Measurements from ENCODE around the gene BRSK1. TPM values are rescaled to one million over a fixed set of nuclear protein-coding genes. Genes with fewer than 3 reads are reported as not detected.

BRSK1 gene
- total and polyA plus RNA-seq, 2 of the 8 experiments (the other 6 are each of a cell fraction or from before 2014, with no cell fraction given), result 27.6 to 32.7 TPM

DNA sequence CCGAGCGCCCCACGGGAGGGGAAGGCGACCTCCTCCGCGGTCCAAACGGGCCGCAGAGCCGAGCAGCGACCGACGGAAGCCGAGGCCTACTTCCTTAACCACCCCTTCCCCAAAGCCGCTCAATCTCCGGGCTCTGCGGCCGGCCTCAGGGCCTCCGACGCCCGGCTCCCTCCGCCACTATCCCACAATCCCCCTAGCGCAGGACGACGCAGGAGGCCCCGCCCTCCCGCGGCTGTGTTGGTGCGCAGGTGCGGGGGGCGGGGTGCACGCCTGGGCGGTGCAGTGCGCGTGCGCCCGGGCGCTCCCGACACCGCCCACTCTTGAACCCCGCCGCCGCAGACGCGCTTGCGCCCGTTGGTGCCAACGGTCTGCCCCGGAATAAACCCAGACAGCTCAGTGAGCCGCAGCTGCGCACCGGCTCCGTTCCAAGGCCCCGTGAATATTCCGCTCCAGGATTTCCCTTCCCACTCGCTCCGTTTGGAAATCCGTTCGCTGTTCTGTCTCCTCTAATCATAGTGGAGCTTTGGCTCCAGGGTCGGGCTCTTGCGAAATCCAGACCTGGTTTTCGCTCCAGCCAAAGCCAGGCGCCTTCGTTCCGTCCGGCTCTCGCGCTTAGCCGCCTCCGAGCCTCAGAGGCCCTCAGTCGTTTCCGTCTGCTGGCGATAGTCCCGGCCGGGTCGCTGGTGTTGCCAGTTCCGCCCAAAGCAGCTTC lies 24.8 kb upstream of the BRSK1 start, which contains the start of gene PPP6R1 (continued):
- TF ChIP-seq RXRA (IDR thresholded peaks at IDR 0.05; ENCODE audit: insufficient read depth, low read depth, low read length) (0 out of 2 replicates have a peak, but pooled peaks have one; percentile 50), CTBP2 (IDR thresholded peaks at IDR 0.05; ENCODE audit: borderline replicate concordance, insufficient read depth, insufficient read length, low read length) (no peak), RNF2 (IDR thresholded peaks at IDR 0.05; ENCODE audit: borderline replicate concordance, low read depth, low read length, missing control alignments, poor library complexity, severe bottlenecking) (no peak), NRF1 (IDR thresholded peaks at IDR 0.05; ENCODE audit: low read depth, low read length) (peak; percentile 73), TCF12 (IDR thresholded peaks at IDR 0.05; ENCODE audit: low read depth, low read length) (peak; percentile 92), MAFK (IDR thresholded peaks at IDR 0.05; ENCODE audit: low read depth, low read length) (no peak), RAD21 (IDR thresholded peaks at IDR 0.05 in 1 of 2, conservative IDR thresholded peaks at IDR 0.05 in 1 of 2; ENCODE audit: low read depth in 2 of 2, low read length in 2 of 2) (peak in 1 of 2 experiments; percentile 7; a peak in 1 of 4 replicates), POU5F1 (IDR thresholded peaks at IDR 0.05; ENCODE audit: low read depth, low read length) (no peak), CEBPB (IDR thresholded peaks at IDR 0.05; ENCODE audit: low read depth, low read length) (peak; percentile 83), TEAD4 (IDR thresholded peaks at IDR 0.05; ENCODE audit: low read depth, low read length) (no peak), ZNF274 (IDR thresholded peaks at IDR 0.05; ENCODE audit: borderline replicate concordance, extremely low read depth, low read length) (no peak), JUN (IDR thresholded peaks at IDR 0.05; ENCODE audit: low read depth, low read length) (no peak), SP4 (IDR thresholded peaks at IDR 0.05; ENCODE audit: low read length) (peak; percentile 88), ASH2L (IDR thresholded peaks at IDR 0.05; ENCODE audit: low read length) (peak; percentile 76), POLR2A (IDR thresholded peaks at IDR 0.05; ENCODE audit: control extremely low read depth in 1 of 2, low read depth in 2 of 2, low read length in 2 of 2) (peak in 1 of 2 experiments; percentile 82; a peak in 2 of 3 replicates), PHF8 (conservative IDR thresholded peaks at IDR 0.05; ENCODE audit: low read depth, low read length) (peak; percentile 83; the same call in 1 of the 2 replicates), SRF (IDR thresholded peaks at IDR 0.05; ENCODE audit: low read depth, low read length) (no peak)
- TF ChIP-seq, protein P1, sequence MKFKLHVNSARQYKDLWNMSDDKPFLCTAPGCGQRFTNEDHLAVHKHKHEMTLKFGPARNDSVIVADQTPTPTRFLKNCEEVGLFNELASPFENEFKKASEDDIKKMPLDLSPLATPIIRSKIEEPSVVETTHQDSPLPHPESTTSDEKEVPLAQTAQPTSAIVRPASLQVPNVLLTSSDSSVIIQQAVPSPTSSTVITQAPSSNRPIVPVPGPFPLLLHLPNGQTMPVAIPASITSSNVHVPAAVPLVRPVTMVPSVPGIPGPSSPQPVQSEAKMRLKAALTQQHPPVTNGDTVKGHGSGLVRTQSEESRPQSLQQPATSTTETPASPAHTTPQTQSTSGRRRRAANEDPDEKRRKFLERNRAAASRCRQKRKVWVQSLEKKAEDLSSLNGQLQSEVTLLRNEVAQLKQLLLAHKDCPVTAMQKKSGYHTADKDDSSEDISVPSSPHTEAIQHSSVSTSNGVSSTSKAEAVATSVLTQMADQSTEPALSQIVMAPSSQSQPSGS (IDR thresholded peaks at IDR 0.05; ENCODE audit: low read length), result peak; percentile 35; the same call in 1 of the 2 replicates
- TF ChIP-seq, protein P2, sequence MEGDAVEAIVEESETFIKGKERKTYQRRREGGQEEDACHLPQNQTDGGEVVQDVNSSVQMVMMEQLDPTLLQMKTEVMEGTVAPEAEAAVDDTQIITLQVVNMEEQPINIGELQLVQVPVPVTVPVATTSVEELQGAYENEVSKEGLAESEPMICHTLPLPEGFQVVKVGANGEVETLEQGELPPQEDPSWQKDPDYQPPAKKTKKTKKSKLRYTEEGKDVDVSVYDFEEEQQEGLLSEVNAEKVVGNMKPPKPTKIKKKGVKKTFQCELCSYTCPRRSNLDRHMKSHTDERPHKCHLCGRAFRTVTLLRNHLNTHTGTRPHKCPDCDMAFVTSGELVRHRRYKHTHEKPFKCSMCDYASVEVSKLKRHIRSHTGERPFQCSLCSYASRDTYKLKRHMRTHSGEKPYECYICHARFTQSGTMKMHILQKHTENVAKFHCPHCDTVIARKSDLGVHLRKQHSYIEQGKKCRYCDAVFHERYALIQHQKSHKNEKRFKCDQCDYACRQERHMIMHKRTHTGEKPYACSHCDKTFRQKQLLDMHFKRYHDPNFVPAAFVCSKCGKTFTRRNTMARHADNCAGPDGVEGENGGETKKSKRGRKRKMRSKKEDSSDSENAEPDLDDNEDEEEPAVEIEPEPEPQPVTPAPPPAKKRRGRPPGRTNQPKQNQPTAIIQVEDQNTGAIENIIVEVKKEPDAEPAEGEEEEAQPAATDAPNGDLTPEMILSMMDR (IDR thresholded peaks at IDR 0.05; ENCODE audit: control extremely low read depth in 1 of 3, insufficient read depth in 1 of 3, low read depth in 1 of 3, low read length in 3 of 3), result 0 out of 4 replicates have a peak, but pooled peaks of 1 of the 3 experiments have one; percentile 11
